K562 (cell line): Measurements from ENCODE around the gene SLC38A10. TPM values are rescaled to one million over a fixed set of nuclear protein-coding genes. Genes with fewer than 3 reads are reported as not detected.

ENCODE experiments used
- ELF4 ChIP-seq: fragments of 450-650 bp; formaldehyde crosslinking; IDR thresholded peaks from 2 replicates; pipeline ENCODE4 v1.4.0; 2022; ENCODE audit warnings: missing genetic modification characterization
- FOXA3 ChIP-seq, 2 experiments: fragments of 450-650 bp in 1 of 2; sonication (generic) in 1 of 2; formaldehyde crosslinking; IDR thresholded peaks in 1 of 2; conservative IDR thresholded peaks in 1 of 2; 2 replicates each; pipeline versions ENCODE4 v1.4.0 to v1.8.0; 2020 to 2022; ENCODE audit warnings: mild to moderate bottlenecking in 2 of 2, missing genetic modification reagents in 1 of 2
- LCOR ChIP-seq: sonication (generic); formaldehyde crosslinking; IDR thresholded peaks from 2 replicates; pipeline ENCODE4 v1.8.0; 2022; ENCODE audit warnings: mild to moderate bottlenecking, missing genetic modification reagents
- RAD51 ChIP-seq: fragments of 450-650 bp; IDR thresholded peaks from 2 replicates; pipeline ENCODE4 v1.7.1; 2016; ENCODE audit warnings: low read depth, mild to moderate bottlenecking, borderline replicate concordance
- RBM25 ChIP-seq: fragments of 200-400 bp; formaldehyde crosslinking; IDR thresholded peaks from 2 replicates; pipeline ENCODE4 v1.6.1; 2018; ENCODE audit warnings: low read length, low read depth, moderate library complexity; ENCODE audit not compliant: severe bottlenecking
- SMAD4 ChIP-seq: fragments of 250-450 bp; sonication (Bioruptor Pico); conservative IDR thresholded peaks from 2 replicates; pipeline ENCODE4 v1.8.0; 2021; ENCODE audit warnings: inconsistent platforms, mild to moderate bottlenecking, moderate library complexity
- polyA plus RNA-seq, 8 experiments: library from polyadenylated mRNA; depleted of rRNA in 4 of 8; stranded (reverse) in 5 of 8; unstranded in 3 of 8; fragments of >200 nt; fragmentation: Nextera tagmentation in 2 of 8; fragmentation: Illumina TruSeq in 1 of 8; extraction: Ambion mirVana in 2 of 8; extraction: Trizol in 1 of 8; gene quantifications; 2 replicates each; pipeline versions ENCODE4 v1.2.1 to v1.2.3, GENCODE V29; 2011 to 2014; ENCODE audit warnings: inconsistent platforms in 1 of 8, missing spikeins in 1 of 8
- total RNA-seq, 7 experiments: library from RNA; depleted of rRNA in 6 of 7; stranded (reverse); fragments of >200 nt in 6 of 7; fragmentation: Illumina TruSeq in 2 of 7; extraction: Trizol in 2 of 7; gene quantifications; 2 replicates each; pipeline versions ENCODE4 v1.2.1 to v1.2.3, GENCODE V29; 2011 to 2021; ENCODE audit warnings: low replicate concordance in 1 of 7
- TF ChIP-seq, protein P1 (sequence below): fragments of 150-350 bp; IDR thresholded peaks from 2 replicates; pipeline ENCODE4 v1.6.1; 2014; ENCODE audit warnings: low read depth, mild to moderate bottlenecking, low read length, borderline replicate concordance
- TF ChIP-seq, protein P2 (sequence below): sonication (generic); formaldehyde crosslinking; IDR thresholded peaks from 2 replicates; pipeline ENCODE4 v1.8.1; 2022; ENCODE audit warnings: missing genetic modification reagents
- TF ChIP-seq, protein P3 (sequence below): fragments of 250-450 bp; sonication (Bioruptor Pico); IDR thresholded peaks from 2 replicates; pipeline ENCODE4 v1.6.1; 2021; ENCODE audit warnings: mild to moderate bottlenecking
- TF ChIP-seq, protein P4 (sequence below): fragments of 450-650 bp; formaldehyde crosslinking; IDR thresholded peaks from 2 replicates; pipeline ENCODE4 v1.4.0; 2020; ENCODE audit warnings: mild to moderate bottlenecking

The SLC38A10 gene
- total and polyA plus RNA-seq, 9 of the 15 experiments (the other 6 are each of a cell fraction or from before 2014, with no cell fraction given) = 0.45 to 54.2 (median 13.8) TPM

DNA sequence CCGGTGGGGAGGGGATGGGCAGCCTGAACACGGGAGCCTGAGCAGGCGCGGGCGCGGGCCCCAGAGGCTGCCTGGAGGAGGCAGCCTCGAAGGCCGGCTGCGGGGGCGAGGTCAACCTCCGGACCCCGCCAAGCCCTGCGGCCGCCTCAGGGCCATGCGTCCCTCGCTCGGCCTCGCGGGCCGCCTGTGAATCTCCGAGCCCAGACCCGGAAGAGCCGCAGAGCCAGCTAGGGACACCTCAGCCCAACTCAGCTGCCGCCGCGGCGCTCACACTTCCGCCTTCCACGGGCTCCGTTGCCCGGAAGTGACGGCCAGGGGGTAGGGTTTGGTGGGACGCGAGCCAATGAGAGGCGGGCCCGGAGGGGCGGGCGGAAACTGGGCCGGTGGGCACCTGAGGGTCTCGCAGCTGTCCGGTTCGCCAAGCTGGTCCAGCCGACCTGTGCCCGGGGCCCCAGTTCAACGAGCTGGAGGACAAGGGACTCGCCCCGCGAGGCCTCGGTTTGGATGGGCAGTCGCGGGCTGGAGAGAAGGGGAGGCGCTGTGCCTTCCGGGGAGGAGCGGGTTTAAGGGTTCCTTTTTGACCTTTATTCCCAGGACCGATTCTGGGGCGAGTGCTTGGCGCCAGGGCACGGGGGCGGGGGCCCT lies at the start of gene SLC38A10 (continued):
- TF ChIP-seq, protein P1, sequence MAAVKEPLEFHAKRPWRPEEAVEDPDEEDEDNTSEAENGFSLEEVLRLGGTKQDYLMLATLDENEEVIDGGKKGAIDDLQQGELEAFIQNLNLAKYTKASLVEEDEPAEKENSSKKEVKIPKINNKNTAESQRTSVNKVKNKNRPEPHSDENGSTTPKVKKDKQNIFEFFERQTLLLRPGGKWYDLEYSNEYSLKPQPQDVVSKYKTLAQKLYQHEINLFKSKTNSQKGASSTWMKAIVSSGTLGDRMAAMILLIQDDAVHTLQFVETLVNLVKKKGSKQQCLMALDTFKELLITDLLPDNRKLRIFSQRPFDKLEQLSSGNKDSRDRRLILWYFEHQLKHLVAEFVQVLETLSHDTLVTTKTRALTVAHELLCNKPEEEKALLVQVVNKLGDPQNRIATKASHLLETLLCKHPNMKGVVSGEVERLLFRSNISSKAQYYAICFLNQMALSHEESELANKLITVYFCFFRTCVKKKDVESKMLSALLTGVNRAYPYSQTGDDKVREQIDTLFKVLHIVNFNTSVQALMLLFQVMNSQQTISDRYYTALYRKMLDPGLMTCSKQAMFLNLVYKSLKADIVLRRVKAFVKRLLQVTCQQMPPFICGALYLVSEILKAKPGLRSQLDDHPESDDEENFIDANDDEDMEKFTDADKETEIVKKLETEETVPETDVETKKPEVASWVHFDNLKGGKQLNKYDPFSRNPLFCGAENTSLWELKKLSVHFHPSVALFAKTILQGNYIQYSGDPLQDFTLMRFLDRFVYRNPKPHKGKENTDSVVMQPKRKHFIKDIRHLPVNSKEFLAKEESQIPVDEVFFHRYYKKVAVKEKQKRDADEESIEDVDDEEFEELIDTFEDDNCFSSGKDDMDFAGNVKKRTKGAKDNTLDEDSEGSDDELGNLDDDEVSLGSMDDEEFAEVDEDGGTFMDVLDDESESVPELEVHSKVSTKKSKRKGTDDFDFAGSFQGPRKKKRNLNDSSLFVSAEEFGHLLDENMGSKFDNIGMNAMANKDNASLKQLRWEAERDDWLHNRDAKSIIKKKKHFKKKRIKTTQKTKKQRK = no peak
- TF ChIP-seq RBM25 = peak; percentile 89
- TF ChIP-seq, protein P2, sequence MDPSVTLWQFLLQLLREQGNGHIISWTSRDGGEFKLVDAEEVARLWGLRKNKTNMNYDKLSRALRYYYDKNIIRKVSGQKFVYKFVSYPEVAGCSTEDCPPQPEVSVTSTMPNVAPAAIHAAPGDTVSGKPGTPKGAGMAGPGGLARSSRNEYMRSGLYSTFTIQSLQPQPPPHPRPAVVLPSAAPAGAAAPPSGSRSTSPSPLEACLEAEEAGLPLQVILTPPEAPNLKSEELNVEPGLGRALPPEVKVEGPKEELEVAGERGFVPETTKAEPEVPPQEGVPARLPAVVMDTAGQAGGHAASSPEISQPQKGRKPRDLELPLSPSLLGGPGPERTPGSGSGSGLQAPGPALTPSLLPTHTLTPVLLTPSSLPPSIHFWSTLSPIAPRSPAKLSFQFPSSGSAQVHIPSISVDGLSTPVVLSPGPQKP (CRISPR knock-in tag) = no peak
- 0 out of 2 replicates have a peak, but pooled peaks have one; percentile 52 for TF ChIP-seq SMAD4 (CRISPR knock-in tag)
- TF ChIP-seq, protein P3, sequence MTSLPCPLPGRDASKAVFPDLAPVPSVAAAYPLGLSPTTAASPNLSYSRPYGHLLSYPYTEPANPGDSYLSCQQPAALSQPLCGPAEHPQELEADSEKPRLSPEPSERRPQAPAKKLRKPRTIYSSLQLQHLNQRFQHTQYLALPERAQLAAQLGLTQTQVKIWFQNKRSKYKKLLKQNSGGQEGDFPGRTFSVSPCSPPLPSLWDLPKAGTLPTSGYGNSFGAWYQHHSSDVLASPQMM (CRISPR knock-in tag) = no peak
- peak; percentile 92 for TF ChIP-seq ELF4
- peak; percentile 85 for TF ChIP-seq LCOR (CRISPR knock-in tag)
- TF ChIP-seq, protein P4, sequence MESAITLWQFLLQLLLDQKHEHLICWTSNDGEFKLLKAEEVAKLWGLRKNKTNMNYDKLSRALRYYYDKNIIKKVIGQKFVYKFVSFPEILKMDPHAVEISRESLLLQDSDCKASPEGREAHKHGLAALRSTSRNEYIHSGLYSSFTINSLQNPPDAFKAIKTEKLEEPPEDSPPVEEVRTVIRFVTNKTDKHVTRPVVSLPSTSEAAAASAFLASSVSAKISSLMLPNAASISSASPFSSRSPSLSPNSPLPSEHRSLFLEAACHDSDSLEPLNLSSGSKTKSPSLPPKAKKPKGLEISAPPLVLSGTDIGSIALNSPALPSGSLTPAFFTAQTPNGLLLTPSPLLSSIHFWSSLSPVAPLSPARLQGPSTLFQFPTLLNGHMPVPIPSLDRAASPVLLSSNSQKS (CRISPR knock-in tag) = no peak
- TF ChIP-seq RAD51 = no peak
- TF ChIP-seq FOXA3 (CRISPR knock-in tag; conservative IDR thresholded peaks at IDR 0.05 in 1 of 2, IDR thresholded peaks at IDR 0.05 in 1 of 2) = no peak
